HepG2 (cell line): Measurements from ENCODE around the gene ACTR10. TPM values are rescaled to one million over a fixed set of nuclear protein-coding genes. Genes with fewer than 3 reads are reported as not detected.

ENCODE experiments used
- ATM ChIP-seq: fragments of 450-650 bp; IDR thresholded peaks from 2 replicates; pipeline ENCODE4 v1.7.1; 2017; ENCODE audit warnings: mild to moderate bottlenecking, borderline replicate concordance
- ELF4 ChIP-seq: sonication (generic); formaldehyde crosslinking; IDR thresholded peaks from 2 replicates; pipeline ENCODE4 v1.5.0; 2020; ENCODE audit warnings: missing genetic modification reagents, mild to moderate bottlenecking, moderate library complexity, borderline replicate concordance
- ESRRA ChIP-seq: sonication (generic); formaldehyde crosslinking; IDR thresholded peaks from 2 replicates; pipeline ENCODE4 v1.5.1; 2020; ENCODE audit warnings: mild to moderate bottlenecking, low read depth, missing genetic modification reagents
- FOXM1 ChIP-seq: sonication (generic); formaldehyde crosslinking; IDR thresholded peaks from 2 replicates; pipeline ENCODE4 v1.5.0; 2020; ENCODE audit warnings: missing genetic modification reagents
- FOXP1 ChIP-seq, 2 experiments: fragments of 450-650 bp in 1 of 2; IDR thresholded peaks; 2 replicates each; pipeline ENCODE4 v1.6.1; 2017 to 2018; ENCODE audit warnings: antibody characterized with exemption in 1 of 2
- HDAC1 ChIP-seq: sonication (generic); formaldehyde crosslinking; IDR thresholded peaks from 2 replicates; pipeline ENCODE4 v1.5.1; 2020; ENCODE audit warnings: mild to moderate bottlenecking, missing genetic modification reagents
- JUNB ChIP-seq: sonication (generic); formaldehyde crosslinking; IDR thresholded peaks from 2 replicates; pipeline ENCODE4 v1.8.0; 2022; ENCODE audit warnings: missing genetic modification reagents, mild to moderate bottlenecking, borderline replicate concordance
- KLF15 ChIP-seq: sonication (generic); formaldehyde crosslinking; IDR thresholded peaks from 2 replicates; pipeline ENCODE4 v1.8.1; 2023; ENCODE audit warnings: borderline replicate concordance, mild to moderate bottlenecking, inconsistent platforms, missing genetic modification reagents, mixed read lengths
- PCBP2 ChIP-seq: fragments of 200-400 bp; formaldehyde crosslinking; optimal IDR thresholded peaks from 2 replicates; pipeline ENCODE3; 2018; ENCODE audit warnings: low read length, low read depth; ENCODE audit not compliant: poor library complexity, severe bottlenecking
- PHF5A ChIP-seq: IDR thresholded peaks from one replicate; pipeline ENCODE4 v1.6.1; 2018; ENCODE audit warnings: low read depth, missing genetic modification reagents; ENCODE audit not compliant: unreplicated experiment
- ZNF160 ChIP-seq: sonication (generic); formaldehyde crosslinking; IDR thresholded peaks from 2 replicates; pipeline ENCODE4 v1.8.0; 2022; ENCODE audit warnings: mild to moderate bottlenecking, inconsistent platforms, missing genetic modification reagents
- ZNF274 ChIP-seq: sonication (generic); formaldehyde crosslinking; IDR thresholded peaks from 2 replicates; pipeline ENCODE4 v1.5.1; 2020; ENCODE audit warnings: mild to moderate bottlenecking, missing genetic modification reagents
- ZNF329 ChIP-seq: sonication (generic); formaldehyde crosslinking; IDR thresholded peaks from 2 replicates; pipeline ENCODE4 v1.9.0; 2021; ENCODE audit warnings: low read depth, mild to moderate bottlenecking, missing genetic modification reagents
- ZNF337 ChIP-seq: sonication (generic); formaldehyde crosslinking; IDR thresholded peaks from 2 replicates; pipeline ENCODE4 v1.5.1; 2020; ENCODE audit warnings: missing genetic modification reagents, low read depth, mild to moderate bottlenecking, borderline replicate concordance
- ZNF354B ChIP-seq: sonication (generic); formaldehyde crosslinking; IDR thresholded peaks from 2 replicates; pipeline ENCODE4 v1.8.0; 2022; ENCODE audit warnings: mild to moderate bottlenecking, missing genetic modification reagents
- ZNF547 ChIP-seq: sonication (generic); formaldehyde crosslinking; IDR thresholded peaks from 2 replicates; pipeline ENCODE4 v1.5.1; 2020; ENCODE audit warnings: mild to moderate bottlenecking, missing genetic modification reagents
- ZNF737 ChIP-seq: sonication (generic); formaldehyde crosslinking; IDR thresholded peaks from 2 replicates; pipeline ENCODE4 v1.5.0; 2020; ENCODE audit warnings: missing genetic modification reagents, mild to moderate bottlenecking, borderline replicate concordance
- ZNF772 ChIP-seq: sonication (generic); formaldehyde crosslinking; IDR thresholded peaks from 2 replicates; pipeline ENCODE4 v1.5.0; 2020; ENCODE audit warnings: mild to moderate bottlenecking, missing genetic modification reagents
- ZSCAN9 ChIP-seq: IDR thresholded peaks from 2 replicates; pipeline ENCODE4 v1.6.1; 2016; ENCODE audit warnings: borderline replicate concordance
- polyA plus RNA-seq, 8 experiments: library from polyadenylated mRNA; depleted of rRNA in 3 of 8; stranded (reverse) in 7 of 8; unstranded in 1 of 8; fragments of >200 nt; fragmentation: Illumina TruSeq in 4 of 8; extraction: Trizol in 4 of 8; gene quantifications; 2 replicates each; pipeline versions ENCODE4 v1.2.1 to v1.2.3, GENCODE V29; 2011 to 2016; ENCODE audit warnings: low read depth in 4 of 8, missing spikeins in 1 of 8, mixed read lengths in 1 of 8; ENCODE audit not compliant: insufficient read depth in 1 of 8
- total RNA-seq, 5 experiments: library from RNA; depleted of rRNA; stranded (reverse); fragments of >200 nt; fragmentation: Illumina TruSeq; extraction: Trizol; gene quantifications; 2 replicates each; pipeline ENCODE4 v1.2.3, GENCODE V29; 2016; ENCODE audit warnings: low read depth in 1 of 5
- TF ChIP-seq, protein P1 (sequence below): sonication (generic); formaldehyde crosslinking; IDR thresholded peaks from 2 replicates; pipeline ENCODE4 v1.4.0; 2020; ENCODE audit warnings: mild to moderate bottlenecking, missing genetic modification reagents
- TF ChIP-seq, protein P2 (sequence below): sonication (generic); formaldehyde crosslinking; IDR thresholded peaks from 2 replicates; pipeline ENCODE4 v1.4.0; 2020; ENCODE audit warnings: missing genetic modification reagents, borderline replicate concordance
- TF ChIP-seq, protein P3 (sequence below): sonication (generic); formaldehyde crosslinking; conservative IDR thresholded peaks from 2 replicates; pipeline ENCODE4 v1.4.0; 2020; ENCODE audit warnings: missing genetic modification reagents

The ACTR10 gene
- total and polyA plus RNA-seq, 2 of the 13 experiments (the other 11 are each of a cell fraction or from before 2014, with no cell fraction given), result 30.0 to 41.3 TPM

- TF ChIP-seq ZNF160 (CRISPR knock-in tag), result no peak
- no peak for TF ChIP-seq ZNF274 (CRISPR knock-in tag)
- TF ChIP-seq ZNF772 (CRISPR knock-in tag), result no peak
- TF ChIP-seq, protein P1, sequence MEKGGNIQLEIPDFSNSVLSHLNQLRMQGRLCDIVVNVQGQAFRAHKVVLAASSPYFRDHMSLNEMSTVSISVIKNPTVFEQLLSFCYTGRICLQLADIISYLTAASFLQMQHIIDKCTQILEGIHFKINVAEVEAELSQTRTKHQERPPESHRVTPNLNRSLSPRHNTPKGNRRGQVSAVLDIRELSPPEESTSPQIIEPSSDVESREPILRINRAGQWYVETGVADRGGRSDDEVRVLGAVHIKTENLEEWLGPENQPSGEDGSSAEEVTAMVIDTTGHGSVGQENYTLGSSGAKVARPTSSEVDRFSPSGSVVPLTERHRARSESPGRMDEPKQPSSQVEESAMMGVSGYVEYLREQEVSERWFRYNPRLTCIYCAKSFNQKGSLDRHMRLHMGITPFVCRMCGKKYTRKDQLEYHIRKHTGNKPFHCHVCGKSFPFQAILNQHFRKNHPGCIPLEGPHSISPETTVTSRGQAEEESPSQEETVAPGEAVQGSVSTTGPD, result no peak
- peak; percentile 18; the same call in 1 of the 2 replicates for TF ChIP-seq ESRRA
- no peak for TF ChIP-seq ELF4 (CRISPR knock-in tag)
- TF ChIP-seq, protein P2, sequence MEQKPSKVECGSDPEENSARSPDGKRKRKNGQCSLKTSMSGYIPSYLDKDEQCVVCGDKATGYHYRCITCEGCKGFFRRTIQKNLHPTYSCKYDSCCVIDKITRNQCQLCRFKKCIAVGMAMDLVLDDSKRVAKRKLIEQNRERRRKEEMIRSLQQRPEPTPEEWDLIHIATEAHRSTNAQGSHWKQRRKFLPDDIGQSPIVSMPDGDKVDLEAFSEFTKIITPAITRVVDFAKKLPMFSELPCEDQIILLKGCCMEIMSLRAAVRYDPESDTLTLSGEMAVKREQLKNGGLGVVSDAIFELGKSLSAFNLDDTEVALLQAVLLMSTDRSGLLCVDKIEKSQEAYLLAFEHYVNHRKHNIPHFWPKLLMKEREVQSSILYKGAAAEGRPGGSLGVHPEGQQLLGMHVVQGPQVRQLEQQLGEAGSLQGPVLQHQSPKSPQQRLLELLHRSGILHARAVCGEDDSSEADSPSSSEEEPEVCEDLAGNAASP (CRISPR knock-in tag), result no peak
- TF ChIP-seq JUNB, result no peak
- no peak for TF ChIP-seq FOXP1 (IDR thresholded peaks at IDR 0.05)
- TF ChIP-seq FOXP1 (CRISPR knock-in tag; IDR thresholded peaks at IDR 0.05), result no peak
- TF ChIP-seq ZNF329 (CRISPR knock-in tag), result no peak
- no peak for TF ChIP-seq ATM
- TF ChIP-seq FOXM1 (CRISPR knock-in tag), result no peak
- TF ChIP-seq PHF5A (CRISPR knock-in tag), result no peak
- TF ChIP-seq ZNF337 (CRISPR knock-in tag), result no peak
- TF ChIP-seq, protein P3, sequence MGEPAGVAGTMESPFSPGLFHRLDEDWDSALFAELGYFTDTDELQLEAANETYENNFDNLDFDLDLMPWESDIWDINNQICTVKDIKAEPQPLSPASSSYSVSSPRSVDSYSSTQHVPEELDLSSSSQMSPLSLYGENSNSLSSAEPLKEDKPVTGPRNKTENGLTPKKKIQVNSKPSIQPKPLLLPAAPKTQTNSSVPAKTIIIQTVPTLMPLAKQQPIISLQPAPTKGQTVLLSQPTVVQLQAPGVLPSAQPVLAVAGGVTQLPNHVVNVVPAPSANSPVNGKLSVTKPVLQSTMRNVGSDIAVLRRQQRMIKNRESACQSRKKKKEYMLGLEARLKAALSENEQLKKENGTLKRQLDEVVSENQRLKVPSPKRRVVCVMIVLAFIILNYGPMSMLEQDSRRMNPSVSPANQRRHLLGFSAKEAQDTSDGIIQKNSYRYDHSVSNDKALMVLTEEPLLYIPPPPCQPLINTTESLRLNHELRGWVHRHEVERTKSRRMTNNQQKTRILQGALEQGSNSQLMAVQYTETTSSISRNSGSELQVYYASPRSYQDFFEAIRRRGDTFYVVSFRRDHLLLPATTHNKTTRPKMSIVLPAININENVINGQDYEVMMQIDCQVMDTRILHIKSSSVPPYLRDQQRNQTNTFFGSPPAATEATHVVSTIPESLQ, result no peak
- TF ChIP-seq ZNF354B (CRISPR knock-in tag), result no peak
- TF ChIP-seq HDAC1 (CRISPR knock-in tag), result peak; percentile 41; the same call in 1 of the 2 replicates
- TF ChIP-seq ZSCAN9 (CRISPR knock-in tag), result no peak; the same call in 1 of the 2 replicates
- no peak for TF ChIP-seq ZNF737 (CRISPR knock-in tag)
- TF ChIP-seq KLF15 (CRISPR knock-in tag), result no peak
- no peak for TF ChIP-seq ZNF547 (CRISPR knock-in tag)
- TF ChIP-seq PCBP2, result no peak
Observed at GRCh38 chr14:58244556-58245387, 44.8 kb downstream of the ACTR10 start, which contains the start of gene PSMA3 (continued).
